GM12878 (cell line): ENCODE measurements around the gene LSM10. TPM values are rescaled to one million over a fixed set of nuclear protein-coding genes. Genes with fewer than 3 reads are reported as not detected.

ENCODE experiments used
- ATAC-seq: fragments of 200-7000 bp; cut with Tn5 transposase; 3 replicates; pipeline ENCODE4 v1.9.1; 2020; ENCODE audit warnings: mild to moderate bottlenecking, moderate library complexity
- BruUV-seq: library from RNA; stranded (reverse); fragments of 400-500 nt; replicated peaks from 2 replicates; lab custom pipeline; 2021; lab: Mats Ljungman, UMichigan
- CTCF ChIA-PET: fragments of 300-600 bp; sonication (Branson Sonifier 250); formaldehyde crosslinking; extraction: SDS; loops from one replicate; lab custom pipeline; 2021; ENCODE audit warnings: inconsistent platforms; lab: Yijun Ruan, JAX
- POLR2A ChIA-PET: fragments of 350-600 bp; formaldehyde crosslinking; extraction: SDS; loops from one replicate; lab custom pipeline; 2021; ENCODE audit warnings: inconsistent platforms; lab: Charles Lee
- RAD21 ChIA-PET: fragments of 300-600 bp; sonication (Branson Sonifier 250); formaldehyde crosslinking; loops from one replicate; lab custom pipeline; 2023; ENCODE audit warnings: antibody characterized with exemption; ENCODE audit not compliant: unreplicated experiment; lab: Charles Lee
- SMC1A ChIA-PET: fragments of 300-600 bp; sonication (Branson Sonifier 250); formaldehyde crosslinking; loops from one replicate; lab custom pipeline; 2023; ENCODE audit not compliant: unreplicated experiment, uncharacterized antibody; lab: Charles Lee
- DNase-seq: peaks from one replicate; pipeline ENCODE4 v3.0.0-alpha.2; 2011; ENCODE audit warnings: low read depth, low spot score
- FAIRE-seq: peaks from 3 replicates; lab custom pipeline; 2011; peaks lifted over from hg19 to GRCh38; lab: Jason Lieb, UNC
- H2AFZ ChIP-seq: 2 replicates; pipeline ENCODE4 v1.6.0; 2011; ENCODE audit warnings: low read depth, low read length, control low read depth; ENCODE audit not compliant: control insufficient read depth
- H3K27ac ChIP-seq: 2 replicates; pipeline ENCODE4 v1.5.1; 2011; ENCODE audit warnings: control low read depth; ENCODE audit not compliant: control insufficient read depth, insufficient read depth
- H3K27me3 ChIP-seq, 2 experiments: replicated peaks in 1 of 2; 2 replicates each; pipeline versions ENCODE4 v1.6.0 to v1.6.1; 2011; ENCODE audit warnings: low read length in 1 of 2; ENCODE audit not compliant: control insufficient read depth in 2 of 2, insufficient read depth in 2 of 2
- H3K36me3 ChIP-seq, 2 experiments: 2 replicates each; pipeline ENCODE4 v1.5.1; 2011; ENCODE audit warnings: low read length in 1 of 2; ENCODE audit not compliant: control insufficient read depth in 2 of 2, insufficient read depth in 2 of 2
- H3K4me1 ChIP-seq: 2 replicates; pipeline ENCODE4 v1.6.1; 2011; ENCODE audit warnings: mild to moderate bottlenecking, low read length, moderate library complexity, mixed read lengths; ENCODE audit not compliant: control insufficient read depth, insufficient read depth
- H3K4me2 ChIP-seq: 2 replicates; pipeline ENCODE4 v1.6.0; 2011; ENCODE audit warnings: control low read depth; ENCODE audit not compliant: control insufficient read depth, insufficient read depth
- H3K4me3 ChIP-seq: fragments of 200-600 bp; sonication (generic); 2 replicates; pipeline ENCODE4 v1.5.1; 2016
- H3K79me2 ChIP-seq: 2 replicates; pipeline ENCODE4 v1.6.0; 2011; ENCODE audit warnings: low read length; ENCODE audit not compliant: control insufficient read depth, insufficient read depth
- H3K9ac ChIP-seq: 2 replicates; pipeline ENCODE4 v1.8.0; 2011; ENCODE audit warnings: low read length, control low read depth, mixed read lengths; ENCODE audit not compliant: control insufficient read depth, insufficient read depth
- H3K9me3 ChIP-seq: replicated peaks from 3 replicates; pipeline ENCODE4 v1.5.1; 2011; ENCODE audit warnings: mild to moderate bottlenecking, low read length; ENCODE audit not compliant: control insufficient read depth, insufficient read depth
- H4K20me1 ChIP-seq: 2 replicates; pipeline ENCODE4 v1.6.0; 2011; ENCODE audit not compliant: control insufficient read depth, insufficient read depth
- BACH1 ChIP-seq: fragments of 450-650 bp; IDR thresholded peaks from 2 replicates; pipeline ENCODE4 v1.6.1; 2017; ENCODE audit warnings: mild to moderate bottlenecking, borderline replicate concordance
- CBFB ChIP-seq: IDR thresholded peaks from 2 replicates; pipeline ENCODE4 v1.6.1; 2016; ENCODE audit warnings: antibody characterized with exemption, low read depth
- CREM ChIP-seq: IDR thresholded peaks from 2 replicates; pipeline ENCODE4 v1.6.1; 2014; ENCODE audit warnings: antibody characterized with exemption, low read depth
- E2F4 ChIP-seq: IDR thresholded peaks from 2 replicates; pipeline ENCODE4 v1.6.1; 2012; ENCODE audit warnings: low read depth, low read length, improper control_type of control experiment
- JUND ChIP-seq: IDR thresholded peaks from 2 replicates; pipeline ENCODE4 v1.6.1; 2012; ENCODE audit warnings: low read depth, mild to moderate bottlenecking, low read length, improper control_type of control experiment, moderate library complexity
- NBN ChIP-seq: fragments of 450-650 bp; IDR thresholded peaks from 2 replicates; pipeline ENCODE4 v1.6.1; 2016
- POLR2AphosphoS2 ChIP-seq: IDR thresholded peaks from 2 replicates; pipeline ENCODE4 v1.6.1; 2011; ENCODE audit warnings: low read depth, mild to moderate bottlenecking, low read length, improper control_type of control experiment, moderate library complexity
- SMARCA5 ChIP-seq: fragments of 450-650 bp; IDR thresholded peaks from 2 replicates; pipeline ENCODE4 v1.6.1; 2017; ENCODE audit warnings: mild to moderate bottlenecking
- ZNF274 ChIP-seq: IDR thresholded peaks from one replicate; pipeline ENCODE4 v1.8.0; 2011; ENCODE audit not compliant: insufficient read length, insufficient read depth
- ZNF622 ChIP-seq: fragments of 450-650 bp; IDR thresholded peaks from 2 replicates; pipeline ENCODE4 v1.6.1; 2017; ENCODE audit warnings: mild to moderate bottlenecking, inconsistent platforms
- ZNF687 ChIP-seq: fragments of 450-650 bp; IDR thresholded peaks from 2 replicates; pipeline ENCODE4 v1.6.1; 2017; ENCODE audit warnings: mild to moderate bottlenecking, moderate library complexity
- WGBS: methylation state at CpG from one replicate; pipeline ENCODE4 v1.1.6; 2016; ENCODE audit warnings: low lambda C conversion rate; ENCODE audit not compliant: insufficient replicate concordance, insufficient coverage; ENCODE audit errors: missing lambda C conversion rate; 5-methylcytosine and 5-hydroxymethylcytosine counted together
- in situ Hi-C: fragments of 300-500 bp; cut with MboI; formaldehyde crosslinking; loops from 9 replicates; pipeline ENCODE4 v1.14.3; 2018; ENCODE audit warnings: mixed read lengths
- intact Hi-C: fragments of 100-400 bp; cut with micrococcal nuclease; formaldehyde crosslinking; loops from one replicate; pipeline ENCODE4 v1.14.2; 2022; ENCODE audit not compliant: unreplicated experiment
- polyA plus RNA-seq, 11 experiments: library from polyadenylated mRNA; depleted of rRNA in 4 of 11; unstranded in 6 of 11; stranded (reverse) in 5 of 11; fragments of >200 nt; fragmentation: Nextera tagmentation in 4 of 11; fragmentation: Illumina TruSeq in 1 of 11; extraction: Ambion mirVana in 4 of 11; extraction: Trizol in 1 of 11; gene quantifications; 1 replicate in 1 of 11; 2 replicates in 10 of 11; pipeline versions ENCODE4 v1.2.1 to v1.2.3, GENCODE V29; 2011 to 2016; ENCODE audit warnings: inconsistent platforms in 2 of 11, missing spikeins in 2 of 11, low read depth in 1 of 11
- total RNA-seq, 4 experiments: library from RNA; depleted of rRNA in 3 of 4; stranded (reverse); fragments of >200 nt in 3 of 4; fragmentation: Illumina TruSeq in 1 of 4; extraction: Trizol in 1 of 4; gene quantifications; 2 replicates each; pipeline versions ENCODE4 v1.2.1 to v1.2.3, GENCODE V29; 2013 to 2021

LSM10 gene
- total and polyA plus RNA-seq, 10 of the 15 experiments (the other 5 are each of a cell fraction or from before 2014, with no cell fraction given) = 13.1 to 103 (median 57.5) TPM

- no TSS peak for BruUV-seq
- CTCF ChIA-PET = interaction anchor here (0.7 kb wide), 1 partner anchor 68 kb away, joined by 3 read pairs; no protein-coding TSS in a partner anchor
- H3K9me3 ChIP-seq = no peaks in the 10 kb centered on the region
- in situ Hi-C loops (no loop called here), intact Hi-C loops (no loop called here)
- no peak for ATAC-seq
- no peaks in the 10 kb centered on the region for H4K20me1 ChIP-seq
- H3K4me1 ChIP-seq = no peaks in the 10 kb centered on the region
- 100% methylated on average over 1 of the region's 1 CpG for WGBS
- H3K4me3 ChIP-seq = no peak overlapping the region
- POLR2A ChIA-PET = interaction anchor here (1.1 kb wide), 1 partner anchor 130 kb away, joined by 4 read pairs; no protein-coding TSS in a partner anchor
- H2AFZ ChIP-seq = no peak overlapping the region
- SMC1A ChIA-PET = interaction anchor here (0.6 to 1.7 kb wide), 2 partner anchors 15 to 606 kb away, joined by 3 to 4 read pairs; no protein-coding TSS in a partner anchor
- no peaks in the 10 kb centered on the region for H3K27me3 ChIP-seq
- RAD21 ChIA-PET = interaction anchor here (0.8 kb wide), 1 partner anchor 94 kb away, joined by 3 read pairs; no protein-coding TSS in a partner anchor
- no peak for DNase-seq
- TF ChIP-seq ZNF687 (no peak), POLR2AphosphoS2 (no peak), CREM (no peak), SMARCA5 (no peak), NBN (no peak), CBFB (no peak), JUND (no peak), E2F4 (no peak), ZNF622 (no peak), ZNF274 (no peak), BACH1 (no peak)
- H3K4me2 ChIP-seq = no peak overlapping the region
- H3K27ac ChIP-seq = no peak overlapping the region
- H3K79me2 ChIP-seq = no peaks in the 10 kb centered on the region
- no peak overlapping the region for H3K9ac ChIP-seq
- FAIRE-seq = peak; percentile 49
- H3K36me3 ChIP-seq = no peaks in the 10 kb centered on the region
Measured at GRCh38 chr1:36436821-36437220, 39.1 kb upstream of the LSM10 start.
